LNCAP (cell line): ENCODE results near the gene PXK.

Experiments used
- TF ChIP-seq, protein P1 (sequence below): fragments of 450-650 bp; IDR thresholded peaks from 2 replicates; pipeline ENCODE4 v1.5.1; 2017; ENCODE audit warnings: mild to moderate bottlenecking

PXK gene

DNA sequence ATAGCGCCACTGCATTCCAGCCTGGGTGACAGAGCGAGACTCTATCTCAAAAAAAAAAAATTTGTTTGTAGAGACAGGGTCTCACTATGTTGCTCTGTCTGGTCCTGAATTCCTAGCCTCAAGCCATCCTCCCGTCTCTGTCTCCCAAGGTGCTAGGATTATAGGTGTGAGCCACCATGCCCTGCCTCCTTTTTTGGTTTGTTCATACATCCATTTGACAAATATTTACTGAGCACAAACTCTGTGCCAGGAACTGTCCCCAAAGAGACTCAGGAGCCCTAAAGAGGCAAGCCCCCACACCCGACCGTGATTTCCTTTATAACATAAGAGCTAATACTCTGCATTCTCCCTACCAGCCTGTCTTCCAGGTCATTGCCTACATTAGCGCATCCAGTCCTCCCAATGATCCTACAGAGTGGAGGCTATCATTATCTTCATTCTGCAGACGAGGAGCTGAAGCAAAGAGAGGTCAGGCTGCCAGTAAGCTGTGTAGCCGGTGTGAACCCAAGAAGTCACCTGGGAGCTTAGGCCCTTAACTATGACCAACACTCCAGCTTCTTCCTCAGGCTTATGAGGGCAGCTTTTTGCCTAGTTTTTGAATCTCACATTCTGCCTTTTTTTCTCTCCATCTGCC, 6.3 kb upstream of the PXK start:
- TF ChIP-seq, protein P1, sequence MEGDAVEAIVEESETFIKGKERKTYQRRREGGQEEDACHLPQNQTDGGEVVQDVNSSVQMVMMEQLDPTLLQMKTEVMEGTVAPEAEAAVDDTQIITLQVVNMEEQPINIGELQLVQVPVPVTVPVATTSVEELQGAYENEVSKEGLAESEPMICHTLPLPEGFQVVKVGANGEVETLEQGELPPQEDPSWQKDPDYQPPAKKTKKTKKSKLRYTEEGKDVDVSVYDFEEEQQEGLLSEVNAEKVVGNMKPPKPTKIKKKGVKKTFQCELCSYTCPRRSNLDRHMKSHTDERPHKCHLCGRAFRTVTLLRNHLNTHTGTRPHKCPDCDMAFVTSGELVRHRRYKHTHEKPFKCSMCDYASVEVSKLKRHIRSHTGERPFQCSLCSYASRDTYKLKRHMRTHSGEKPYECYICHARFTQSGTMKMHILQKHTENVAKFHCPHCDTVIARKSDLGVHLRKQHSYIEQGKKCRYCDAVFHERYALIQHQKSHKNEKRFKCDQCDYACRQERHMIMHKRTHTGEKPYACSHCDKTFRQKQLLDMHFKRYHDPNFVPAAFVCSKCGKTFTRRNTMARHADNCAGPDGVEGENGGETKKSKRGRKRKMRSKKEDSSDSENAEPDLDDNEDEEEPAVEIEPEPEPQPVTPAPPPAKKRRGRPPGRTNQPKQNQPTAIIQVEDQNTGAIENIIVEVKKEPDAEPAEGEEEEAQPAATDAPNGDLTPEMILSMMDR: no peak

DNA sequence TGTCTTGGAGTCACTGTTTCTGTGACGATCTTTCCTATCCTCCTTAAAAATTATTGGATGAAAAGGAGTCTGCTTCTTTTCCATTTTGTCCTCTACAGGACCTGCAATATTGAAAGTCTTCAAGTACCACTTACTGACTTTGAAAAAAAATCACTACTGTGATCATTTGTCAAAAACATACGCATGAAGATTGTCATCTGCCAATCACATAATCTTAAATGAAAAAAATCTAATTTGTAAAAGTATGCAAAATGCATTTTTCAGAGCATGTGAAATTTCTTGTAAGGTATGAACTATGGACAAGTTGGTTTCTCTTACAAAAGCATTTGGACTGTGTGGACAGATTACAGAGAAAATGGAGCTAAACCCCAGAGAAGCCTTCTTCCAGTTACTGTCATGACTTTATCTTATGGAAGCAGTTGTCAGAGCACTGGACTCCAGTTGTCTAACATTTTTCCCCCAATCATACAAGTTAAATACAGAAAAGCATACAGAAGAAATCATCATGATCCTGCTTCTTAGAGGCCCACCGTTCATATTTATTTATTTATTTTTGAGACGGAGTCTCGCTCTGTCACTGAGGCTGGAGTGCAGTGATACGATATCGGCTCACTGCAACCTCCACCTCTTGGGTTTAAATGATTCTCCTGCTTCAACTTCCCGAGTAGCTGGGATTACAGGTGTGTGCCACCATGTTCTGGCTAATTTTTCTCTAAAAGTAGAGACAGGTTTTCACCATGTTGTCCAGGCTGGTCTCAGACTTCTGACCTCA, 3.4 kb upstream of the PXK start:
- TF ChIP-seq, protein P1: no peak

DNA sequence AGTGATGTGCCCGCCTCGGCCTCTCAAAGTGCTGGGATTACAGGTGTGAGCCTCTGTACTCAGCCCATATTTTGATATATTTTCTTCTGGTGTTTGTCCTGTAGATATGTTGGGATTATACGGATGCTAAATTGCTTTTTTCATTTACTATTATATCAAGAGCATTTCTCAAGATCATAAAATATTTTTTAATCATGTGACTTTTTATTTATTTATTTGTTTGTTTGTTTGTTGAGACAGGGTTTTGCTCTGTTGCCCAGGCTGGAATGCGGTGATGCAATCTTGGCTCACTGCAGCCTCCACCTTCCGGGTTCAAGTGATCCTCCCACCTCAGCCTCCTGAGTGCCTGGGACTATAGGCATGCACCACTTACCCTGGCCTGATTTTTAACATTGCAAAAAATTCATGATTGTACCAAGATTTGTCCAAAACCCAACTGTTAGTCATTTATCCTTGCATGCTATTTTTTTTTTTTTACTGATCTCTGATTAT, 2.7 kb upstream of the PXK start:
- TF ChIP-seq, protein P1: no peak

DNA sequence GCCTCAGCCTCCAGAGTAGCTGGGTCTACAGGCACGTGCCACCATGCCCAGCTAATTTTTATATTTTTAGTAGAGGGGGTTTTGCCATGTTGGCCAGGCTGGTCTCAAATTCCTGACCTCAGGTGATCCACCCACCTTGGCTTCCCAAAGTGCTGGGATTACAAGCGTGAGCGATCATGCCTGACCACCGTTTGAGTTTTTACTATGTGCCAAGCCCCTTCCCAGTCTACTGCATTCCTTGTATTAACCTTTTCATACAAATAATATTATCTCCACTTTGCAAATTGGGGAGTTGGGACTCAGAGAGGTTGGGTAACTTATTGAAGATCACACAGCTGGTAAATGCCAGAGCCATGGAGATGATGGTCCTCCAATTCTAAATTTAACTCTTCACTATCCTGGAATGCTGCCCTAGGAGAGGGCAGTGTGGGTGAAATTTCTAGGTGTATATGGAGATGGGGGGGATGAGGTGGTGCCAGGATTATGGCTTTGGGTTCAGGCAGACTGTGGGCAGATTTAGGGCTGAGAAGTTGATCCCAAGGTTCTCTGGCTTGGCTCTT, 1.0 kb upstream of the PXK start:
- TF ChIP-seq, protein P1: no peak

DNA sequence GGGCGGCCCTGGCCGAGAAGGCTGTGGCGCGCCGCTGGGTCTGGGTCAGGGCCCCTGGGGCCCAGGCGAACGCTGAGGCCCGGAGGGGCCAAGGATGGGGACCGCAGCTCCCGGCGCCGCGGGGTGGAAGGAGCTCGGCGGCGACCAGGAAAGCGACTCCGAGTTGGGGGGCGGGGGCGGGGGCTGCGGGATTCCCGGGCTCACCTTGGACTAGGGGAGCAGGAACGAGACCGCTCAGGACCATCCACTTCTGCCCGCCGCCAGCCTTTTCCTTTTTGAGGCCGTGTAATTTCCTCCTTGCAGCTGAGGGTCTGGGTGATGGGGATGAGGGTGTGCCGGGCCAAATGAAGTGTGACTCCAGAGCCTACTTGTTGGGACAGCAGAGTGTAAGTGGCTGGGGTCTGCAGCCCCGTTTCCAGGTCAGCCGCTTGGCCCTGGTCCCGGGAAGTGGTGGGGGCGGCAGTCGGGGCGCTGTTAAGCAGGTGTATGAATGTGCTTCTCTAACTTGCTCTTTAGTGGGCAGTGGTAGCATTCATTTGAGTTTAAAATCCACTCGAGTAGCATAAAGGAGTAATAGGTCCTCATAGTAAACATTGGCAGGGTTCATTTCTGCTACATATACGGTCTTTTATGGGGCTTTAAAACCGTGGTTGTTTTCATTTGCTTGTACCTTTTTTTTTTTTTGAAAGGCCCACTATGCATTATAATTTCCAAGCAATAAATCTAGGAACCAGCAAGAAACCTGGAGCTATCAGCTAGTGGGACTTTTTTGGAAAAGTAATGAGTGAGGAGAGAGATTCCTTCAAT, 717 bp downstream of the PXK start:
- TF ChIP-seq, protein P1: peak; percentile 36; the same call in 1 of the 2 replicates

DNA sequence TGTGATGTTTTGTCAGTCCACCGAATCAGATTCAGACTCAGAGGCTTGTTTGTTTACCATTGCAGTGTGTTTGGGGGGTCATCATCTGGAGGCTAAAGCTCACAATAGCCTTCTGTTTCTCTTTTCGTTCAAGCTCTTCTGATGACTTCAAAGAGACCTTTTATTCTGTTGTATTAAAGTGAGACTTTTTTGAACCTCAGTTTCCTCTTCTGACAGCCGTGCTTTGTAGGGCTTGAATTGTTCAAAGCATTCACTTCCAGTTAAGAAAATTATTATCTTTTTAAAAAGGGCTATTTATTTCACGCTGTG, 1.3 kb downstream of the PXK start:
- TF ChIP-seq, protein P1: no peak

DNA sequence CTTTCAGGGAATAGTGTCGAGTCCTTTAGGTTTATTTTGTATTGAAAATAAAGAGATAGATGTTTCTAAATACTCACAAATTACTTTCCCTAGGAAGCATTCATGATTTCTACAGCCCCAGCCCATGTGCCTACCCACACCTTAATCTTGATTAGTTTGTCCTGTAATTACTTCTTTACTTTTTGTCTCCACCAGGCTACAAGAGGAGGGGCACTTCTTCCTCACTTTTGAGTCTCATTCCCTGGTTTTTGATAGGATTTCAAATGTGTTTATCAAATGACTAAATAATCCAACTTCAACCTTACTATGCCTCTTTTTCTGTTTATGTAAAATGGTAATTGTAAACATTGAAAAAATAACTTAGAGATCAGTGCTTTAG, 1.8 kb downstream of the PXK start:
- TF ChIP-seq, protein P1: no peak
